Measurements from ENCODE around the gene CCDC89. TPM values are rescaled to one million over a fixed set of nuclear protein-coding genes. Genes with fewer than 3 reads are reported as not detected.

CCDC89 gene
- total and polyA plus RNA-seq, 2 of the 13 experiments (the other 11 are each of a cell fraction or from before 2014, with no cell fraction given) = 0.13 to 0.38 TPM

GRCh38 chr11:85682330-85683305 lies 3.4 kb downstream of the CCDC89 start (continued):
- TF ChIP-seq GATAD1 (CRISPR knock-in tag; IDR thresholded peaks at IDR 0.05) (peak; percentile 52), POLR2A (IDR thresholded peaks at IDR 0.05; ENCODE audit: insufficient read depth in 1 of 2, low read depth in 2 of 2, low read length in 2 of 2) (peak in 1 of 2 experiments; percentile 44; a peak in 1 of 4 replicates), NAIF1 (CRISPR knock-in tag; IDR thresholded peaks at IDR 0.05; ENCODE audit: borderline replicate concordance) (no peak), SMAD3 (CRISPR knock-in tag; IDR thresholded peaks at IDR 0.05) (no peak), SOX5 (CRISPR knock-in tag; IDR thresholded peaks at IDR 0.05; ENCODE audit: borderline replicate concordance) (no peak), LBX2 (CRISPR knock-in tag; IDR thresholded peaks at IDR 0.05; ENCODE audit: borderline replicate concordance) (no peak), ZNF382 (CRISPR knock-in tag; IDR thresholded peaks at IDR 0.05; ENCODE audit: borderline replicate concordance) (no peak), ZNF556 (CRISPR knock-in tag; IDR thresholded peaks at IDR 0.05; ENCODE audit: borderline replicate concordance) (no peak), ZNF605 (CRISPR knock-in tag; IDR thresholded peaks at IDR 0.05) (0 out of 2 replicates have a peak, but pooled peaks have one; percentile 61), ZMAT5 (CRISPR knock-in tag; IDR thresholded peaks at IDR 0.05; ENCODE audit: borderline replicate concordance, low read depth) (no peak), ZNF225 (CRISPR knock-in tag; IDR thresholded peaks at IDR 0.05) (no peak), ZBTB7A (CRISPR knock-in tag; IDR thresholded peaks at IDR 0.05) (0 out of 2 replicates have a peak, but pooled peaks have one; percentile 13), ZNF12 (CRISPR knock-in tag; IDR thresholded peaks at IDR 0.05) (no peak), DMAP1 (CRISPR knock-in tag; IDR thresholded peaks at IDR 0.05) (peak; percentile 40; the same call in 1 of the 2 replicates), ZNF839 (CRISPR knock-in tag; IDR thresholded peaks at IDR 0.05; ENCODE audit: borderline replicate concordance) (no peak), SIX4 (CRISPR knock-in tag; IDR thresholded peaks at IDR 0.05) (no peak), MATR3 (CRISPR knock-in tag; IDR thresholded peaks at IDR 0.05) (no peak), HINFP (CRISPR knock-in tag; IDR thresholded peaks at IDR 0.05; ENCODE audit: low read depth) (no peak), ZNF33A (CRISPR knock-in tag; IDR thresholded peaks at IDR 0.05; ENCODE audit: borderline replicate concordance) (no peak), ZFP91 (CRISPR knock-in tag; IDR thresholded peaks at IDR 0.05; ENCODE audit: borderline replicate concordance) (no peak; the same call in 1 of the 2 replicates), ZNF691 (CRISPR knock-in tag; IDR thresholded peaks at IDR 0.05; ENCODE audit: borderline replicate concordance, low read depth) (no peak), ZNF253 (CRISPR knock-in tag; IDR thresholded peaks at IDR 0.05; ENCODE audit: borderline replicate concordance) (no peak), SRY (CRISPR knock-in tag; IDR thresholded peaks at IDR 0.05) (peak; percentile 38; the same call in 1 of the 2 replicates), SP4 (CRISPR knock-in tag; IDR thresholded peaks at IDR 0.05) (no peak)

Data from HepG2 (cell line).